Testis (tissue), 2 donors: ENCODE results near the gene FYN.

Experiments used
- POLR2A ChIP-seq: fragments of 450-650 bp; IDR thresholded peaks from one replicate; pipeline ENCODE4 v1.6.1; 2017; ENCODE audit warnings: antibody characterized with exemption, mild to moderate bottlenecking, moderate library complexity
- TF ChIP-seq, protein P1 (sequence below), 3 experiments: fragments of 450-650 bp in 2 of 3; fragments of 200-600 bp in 1 of 3; sonication (generic) in 1 of 3; IDR thresholded peaks; one replicate each; pipeline ENCODE4 v1.5.1; 2016 to 2019; ENCODE audit warnings: antibody characterized with exemption in 3 of 3, mild to moderate bottlenecking in 2 of 3, moderate library complexity in 1 of 3

GRCh38 chr6:111768431-111768770 is 104.9 kb downstream of the FYN start:
- TF ChIP-seq, protein P1, sequence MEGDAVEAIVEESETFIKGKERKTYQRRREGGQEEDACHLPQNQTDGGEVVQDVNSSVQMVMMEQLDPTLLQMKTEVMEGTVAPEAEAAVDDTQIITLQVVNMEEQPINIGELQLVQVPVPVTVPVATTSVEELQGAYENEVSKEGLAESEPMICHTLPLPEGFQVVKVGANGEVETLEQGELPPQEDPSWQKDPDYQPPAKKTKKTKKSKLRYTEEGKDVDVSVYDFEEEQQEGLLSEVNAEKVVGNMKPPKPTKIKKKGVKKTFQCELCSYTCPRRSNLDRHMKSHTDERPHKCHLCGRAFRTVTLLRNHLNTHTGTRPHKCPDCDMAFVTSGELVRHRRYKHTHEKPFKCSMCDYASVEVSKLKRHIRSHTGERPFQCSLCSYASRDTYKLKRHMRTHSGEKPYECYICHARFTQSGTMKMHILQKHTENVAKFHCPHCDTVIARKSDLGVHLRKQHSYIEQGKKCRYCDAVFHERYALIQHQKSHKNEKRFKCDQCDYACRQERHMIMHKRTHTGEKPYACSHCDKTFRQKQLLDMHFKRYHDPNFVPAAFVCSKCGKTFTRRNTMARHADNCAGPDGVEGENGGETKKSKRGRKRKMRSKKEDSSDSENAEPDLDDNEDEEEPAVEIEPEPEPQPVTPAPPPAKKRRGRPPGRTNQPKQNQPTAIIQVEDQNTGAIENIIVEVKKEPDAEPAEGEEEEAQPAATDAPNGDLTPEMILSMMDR (IDR thresholded peaks at IDR 0.05): no peak
- no peak for TF ChIP-seq POLR2A
